T-helper 2 cell treated with Interferon-gamma antibody and Interleukin-4, amounts not matched to agents 100 ng/mL and 5 ng/mL, for 36 hours (primary cell): ENCODE data around the gene SLC15A5. TPM values are rescaled to one million over a fixed set of nuclear protein-coding genes. Genes with fewer than 3 reads are reported as not detected.

Experiments
- intact Hi-C: fragments of 100-400 bp; cut with micrococcal nuclease; formaldehyde crosslinking; loops from one replicate; pipeline ENCODE4 v1.15.1; 2023
- total RNA-seq: library from RNA; stranded (reverse); gene quantifications from 2 replicates; pipeline ENCODE4 v1.2.3, GENCODE V29; 2022

Gene SLC15A5, protein sequence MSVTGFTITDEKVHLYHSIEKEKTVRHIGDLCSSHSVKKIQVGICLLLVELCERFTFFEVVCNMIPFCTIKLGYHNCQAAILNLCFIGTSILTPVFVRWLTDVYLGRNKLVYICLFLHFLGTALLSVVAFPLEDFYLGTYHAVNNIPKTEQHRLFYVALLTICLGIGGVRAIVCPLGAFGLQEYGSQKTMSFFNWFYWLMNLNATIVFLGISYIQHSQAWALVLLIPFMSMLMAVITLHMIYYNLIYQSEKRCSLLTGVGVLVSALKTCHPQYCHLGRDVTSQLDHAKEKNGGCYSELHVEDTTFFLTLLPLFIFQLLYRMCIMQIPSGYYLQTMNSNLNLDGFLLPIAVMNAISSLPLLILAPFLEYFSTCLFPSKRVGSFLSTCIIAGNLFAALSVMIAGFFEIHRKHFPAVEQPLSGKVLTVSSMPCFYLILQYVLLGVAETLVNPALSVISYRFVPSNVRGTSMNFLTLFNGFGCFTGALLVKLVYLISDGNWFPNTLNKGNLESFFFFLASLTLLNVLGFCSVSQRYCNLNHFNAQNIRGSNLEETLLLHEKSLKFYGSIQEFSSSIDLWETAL
- not detected in 2 replicates for total RNA-seq

DNA sequence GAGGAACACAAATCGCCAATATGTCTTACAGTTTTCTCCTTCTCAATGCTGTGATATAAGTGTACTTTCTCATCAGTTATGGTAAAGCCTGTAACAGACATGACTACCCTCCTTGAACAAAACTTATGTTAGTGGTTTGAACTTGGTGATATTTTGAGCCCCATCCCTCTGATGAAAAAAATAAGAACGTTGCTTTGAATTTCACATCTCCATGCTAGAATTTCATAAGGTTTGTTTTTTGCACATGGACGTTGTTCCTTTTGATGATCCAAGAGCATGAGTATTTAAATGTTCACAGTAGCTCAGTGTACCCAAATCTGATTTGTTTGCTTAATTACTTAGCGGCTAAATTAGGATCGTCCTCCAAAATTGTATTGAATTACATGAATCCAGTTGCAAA, at the start of gene SLC15A5:
Gene SLC15A5, minus strand, starts transcription at position 101 of the 400 bp plus-strand sequence. Its CDS starts 0 bp downstream, at position 101.
- intact Hi-C loops: no loop called here

DNA sequence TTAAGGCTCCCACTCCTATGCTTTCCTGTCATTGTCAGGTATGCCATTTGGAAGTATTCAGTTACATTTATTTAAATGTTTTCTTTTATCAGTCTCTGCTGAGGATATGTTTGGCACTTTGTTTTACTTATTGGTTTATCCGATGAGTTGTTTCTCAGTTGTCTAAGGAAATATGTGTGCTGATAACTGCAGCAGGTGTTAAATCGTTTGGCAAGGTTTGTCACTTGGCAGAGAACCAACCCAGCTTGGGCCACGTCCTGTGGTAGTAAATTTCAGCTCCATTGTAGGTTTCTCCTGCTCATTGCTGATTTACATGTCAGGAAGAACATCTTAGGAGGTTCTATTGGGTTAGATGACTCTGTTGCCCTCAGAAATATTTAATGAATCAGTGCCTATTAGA, 47.9 kb upstream of the SLC15A5 start:
- intact Hi-C loops: no loop called here

DNA sequence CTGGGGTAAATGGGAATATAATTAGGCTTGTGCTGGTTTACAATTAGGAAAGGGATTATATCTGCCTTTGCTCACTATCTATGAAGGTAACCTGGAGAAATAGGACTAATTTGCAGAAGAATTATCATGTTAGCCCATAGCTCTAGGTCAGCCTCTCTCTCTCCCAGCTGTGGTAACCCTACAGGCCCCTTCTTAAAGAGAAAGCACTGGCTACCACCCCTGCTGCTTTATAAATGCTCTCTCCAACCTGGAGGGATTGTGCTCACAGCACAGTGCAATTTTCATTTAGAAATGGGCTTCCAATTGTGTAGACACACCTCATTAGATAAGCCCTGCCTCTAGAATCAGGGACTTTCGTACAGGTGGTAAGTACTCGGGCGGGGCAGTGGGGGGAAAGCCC, 47.3 kb upstream of the SLC15A5 start:
- intact Hi-C loops: no loop called here

DNA sequence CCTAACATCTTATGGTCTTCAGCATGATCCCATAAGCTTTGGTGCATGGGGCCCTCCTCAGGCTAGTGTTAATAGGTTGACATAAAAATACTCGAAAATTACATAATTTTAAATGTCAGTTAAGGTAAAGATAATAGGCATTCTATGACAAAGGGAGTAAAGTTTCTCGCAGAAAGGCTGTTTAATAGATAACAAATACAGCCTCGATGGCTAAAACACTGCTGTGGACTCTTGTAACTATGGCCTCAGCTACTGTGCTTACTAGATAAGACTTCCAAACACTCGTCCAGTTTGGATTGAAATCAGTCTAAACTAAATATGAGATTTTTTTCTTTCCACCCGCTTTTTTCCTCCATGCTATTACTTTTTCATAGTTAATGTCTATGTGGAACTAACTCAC, 46.8 kb upstream of the SLC15A5 start:
- intact Hi-C loops: no loop called here

DNA sequence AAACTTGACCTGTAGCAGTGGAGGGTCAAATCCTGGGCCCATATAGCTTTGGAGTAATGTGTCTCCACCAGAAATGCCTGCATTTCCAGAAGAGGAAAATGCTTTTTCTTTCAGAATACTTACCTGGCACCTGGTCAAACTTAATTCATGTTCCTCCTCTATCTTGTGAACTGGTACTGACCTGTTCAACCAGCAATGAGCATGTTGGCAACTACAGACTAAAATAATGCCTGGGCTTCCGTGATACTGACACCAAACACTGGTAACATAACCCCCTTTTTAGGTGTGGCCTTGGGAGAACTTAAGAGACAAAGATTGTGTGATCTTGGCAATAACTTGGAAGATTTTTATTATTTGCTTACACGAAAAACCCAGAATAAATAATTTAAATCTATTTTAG, 46.2 kb upstream of the SLC15A5 start:
- intact Hi-C loops: no loop called here

DNA sequence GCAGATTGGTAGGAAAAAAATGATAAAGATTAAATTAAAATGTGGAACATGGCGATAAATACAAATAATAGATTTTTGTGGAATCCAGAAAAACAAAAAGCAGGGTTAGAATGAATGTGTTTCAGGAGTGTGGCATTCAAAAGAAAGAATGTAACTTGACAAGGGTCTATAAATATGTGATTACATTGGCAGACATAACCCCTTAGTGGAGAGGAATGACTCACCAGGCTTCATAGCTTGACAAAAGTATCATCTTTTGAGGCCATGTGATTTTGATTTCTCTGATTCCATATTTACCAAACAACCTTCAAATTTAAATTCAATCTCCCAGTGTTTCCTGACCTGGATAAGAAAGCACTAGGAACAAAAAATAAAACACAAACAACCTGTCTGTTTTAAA, 45.5 kb upstream of the SLC15A5 start:
- intact Hi-C loops: no loop called here

DNA sequence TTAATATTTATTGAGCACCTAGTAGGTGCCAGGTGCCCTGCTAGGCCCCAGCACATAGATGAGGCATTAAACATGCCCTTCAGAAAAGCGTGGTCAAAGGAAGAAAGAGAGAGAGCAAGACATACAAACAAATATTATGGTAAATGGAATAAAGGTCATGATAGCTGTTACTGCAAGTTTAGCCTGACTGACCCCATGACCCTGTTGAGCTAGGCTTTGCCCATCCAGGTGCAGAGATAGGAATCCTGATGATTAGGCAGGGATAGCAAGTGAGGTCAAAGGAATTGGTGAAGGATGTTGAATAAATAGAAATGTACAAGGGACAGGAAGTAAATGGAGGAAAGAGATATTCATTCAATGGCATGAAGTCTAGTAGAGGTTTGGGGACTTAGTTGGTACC, 33.4 kb upstream of the SLC15A5 start:
- intact Hi-C loops: no loop called here

DNA sequence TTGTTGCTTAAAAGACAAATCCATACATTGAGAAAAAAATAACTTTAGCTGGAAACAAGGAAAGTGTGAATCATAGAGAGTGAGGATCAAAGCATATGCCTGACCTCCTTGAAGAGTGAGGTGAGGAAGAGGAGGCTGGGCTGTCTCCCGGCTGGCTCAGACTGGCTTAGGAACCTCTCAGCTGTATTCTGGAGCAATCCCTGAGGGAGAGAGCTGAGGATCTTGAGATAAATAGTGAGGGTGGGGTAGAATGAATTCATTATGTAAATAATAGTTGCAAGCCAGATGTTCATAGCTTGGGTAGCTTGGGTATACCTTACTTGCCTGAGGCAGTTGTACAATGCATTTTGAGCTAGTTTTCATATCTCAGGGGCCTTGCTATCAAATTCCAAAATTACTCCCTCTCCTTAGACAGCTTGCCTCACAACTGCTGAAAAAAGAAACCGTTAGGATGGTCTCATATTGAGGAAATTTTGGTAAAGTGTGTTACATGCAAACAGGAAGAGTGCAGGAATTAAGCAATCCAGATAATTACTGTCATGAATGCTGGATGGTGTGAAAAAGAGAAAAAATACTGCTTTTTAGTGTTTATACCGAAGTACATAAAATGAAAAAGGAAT, 30.5 kb upstream of the SLC15A5 start:
- intact Hi-C loops: no loop called here

DNA sequence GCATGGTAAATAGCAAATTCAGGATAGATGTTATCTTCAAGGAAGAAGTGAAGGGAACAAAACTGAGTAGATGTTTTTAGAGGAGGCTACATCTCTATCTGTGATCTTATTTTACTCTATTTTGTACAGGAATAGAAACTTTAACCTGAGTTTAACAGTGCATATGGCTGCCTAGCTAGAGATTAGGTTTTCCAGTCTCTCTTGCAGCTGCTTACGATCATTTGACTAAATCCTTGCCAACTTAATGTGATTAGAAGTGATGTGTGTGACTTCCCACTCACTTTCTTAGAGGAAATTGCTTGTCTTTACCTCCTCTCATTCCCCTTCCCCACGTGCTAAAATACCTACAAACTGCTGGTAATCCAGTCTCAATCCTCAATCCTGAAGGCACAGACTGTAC, 26.5 kb upstream of the SLC15A5 start:
- intact Hi-C loops: loop anchor here (5.0 kb wide), 1 partner anchor 633 kb away; no protein-coding TSS in a partner anchor

DNA sequence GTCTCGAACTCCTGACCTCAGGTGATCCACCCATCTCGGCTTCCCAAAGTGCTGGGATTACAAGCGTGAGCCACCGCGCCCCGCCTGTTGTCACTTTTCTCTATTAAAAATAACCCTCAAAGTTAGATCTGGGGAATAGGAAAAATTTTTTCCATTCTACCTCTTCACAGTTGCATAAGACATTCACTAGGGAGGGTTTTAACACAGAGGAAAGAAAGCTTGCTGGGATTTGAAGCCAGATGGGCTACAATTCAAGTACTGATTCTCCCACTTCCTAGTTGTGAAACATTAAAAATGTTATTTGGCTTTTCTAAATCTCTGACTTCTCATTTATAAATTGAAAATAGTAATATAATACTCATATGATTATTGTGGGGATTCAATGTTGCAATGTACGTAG, 23.3 kb upstream of the SLC15A5 start:
- intact Hi-C loops: loop anchor here (5.0 kb wide), 1 partner anchor 637 kb away; no protein-coding TSS in a partner anchor

DNA sequence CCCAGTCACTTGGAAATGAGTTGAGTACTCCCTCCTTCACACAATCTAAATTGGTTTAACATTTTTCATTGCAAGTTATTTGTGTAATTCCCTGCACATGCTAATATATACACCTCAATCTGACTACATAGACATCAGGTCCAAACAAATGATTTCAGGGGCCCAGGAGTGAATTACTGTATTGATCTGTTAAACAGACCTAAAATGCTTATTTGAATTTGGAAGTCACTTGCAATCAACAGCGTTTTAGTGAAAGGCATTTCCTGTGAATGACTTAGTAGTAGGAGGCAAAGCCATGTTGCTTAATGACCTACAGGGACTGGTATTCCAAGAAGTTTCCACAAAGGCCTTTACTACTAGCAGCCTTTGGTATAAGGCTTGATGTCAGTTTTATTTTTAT, 22.6 kb upstream of the SLC15A5 start:
- intact Hi-C loops: loop anchor here (5.0 kb wide), 1 partner anchor 637 kb away; no protein-coding TSS in a partner anchor

DNA sequence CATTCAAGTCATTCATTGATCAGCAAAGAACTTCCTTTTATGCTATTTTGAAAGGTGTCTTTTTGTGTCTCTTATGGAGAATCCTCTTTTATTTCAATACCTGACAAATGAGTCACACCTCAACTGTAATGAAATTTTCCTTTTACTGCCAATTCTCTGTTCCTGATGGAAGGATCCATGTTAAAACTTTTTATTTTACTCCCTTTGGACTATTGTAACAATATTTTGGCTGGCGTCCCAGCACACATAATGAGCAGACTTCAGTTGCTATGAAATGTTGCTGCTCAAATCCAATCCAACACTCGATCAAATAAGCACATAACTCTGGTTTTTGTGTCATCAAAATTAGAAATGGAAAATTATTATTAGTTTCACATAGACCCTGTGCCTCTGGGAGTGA, 21.9 kb upstream of the SLC15A5 start:
- intact Hi-C loops: no loop called here

DNA sequence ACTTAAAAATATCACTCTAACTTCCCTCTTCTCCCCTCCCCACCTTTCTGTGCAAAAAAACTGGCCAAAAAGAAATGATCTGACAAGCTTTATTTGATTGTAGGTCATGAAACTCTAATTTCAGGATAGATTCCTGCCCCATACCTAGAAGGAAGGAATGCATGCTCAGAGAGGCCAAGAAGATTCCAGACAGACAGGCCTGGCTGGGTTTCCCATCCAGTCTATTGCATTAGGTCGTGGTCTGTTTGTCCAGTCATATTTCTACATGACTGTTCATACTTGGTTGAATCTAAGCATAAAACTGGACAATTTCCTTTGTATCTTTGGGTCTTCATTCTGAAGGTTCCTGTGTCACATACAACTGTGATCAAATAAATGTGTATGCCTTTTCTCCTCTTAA, 20.0 kb upstream of the SLC15A5 start:
- intact Hi-C loops: no loop called here

DNA sequence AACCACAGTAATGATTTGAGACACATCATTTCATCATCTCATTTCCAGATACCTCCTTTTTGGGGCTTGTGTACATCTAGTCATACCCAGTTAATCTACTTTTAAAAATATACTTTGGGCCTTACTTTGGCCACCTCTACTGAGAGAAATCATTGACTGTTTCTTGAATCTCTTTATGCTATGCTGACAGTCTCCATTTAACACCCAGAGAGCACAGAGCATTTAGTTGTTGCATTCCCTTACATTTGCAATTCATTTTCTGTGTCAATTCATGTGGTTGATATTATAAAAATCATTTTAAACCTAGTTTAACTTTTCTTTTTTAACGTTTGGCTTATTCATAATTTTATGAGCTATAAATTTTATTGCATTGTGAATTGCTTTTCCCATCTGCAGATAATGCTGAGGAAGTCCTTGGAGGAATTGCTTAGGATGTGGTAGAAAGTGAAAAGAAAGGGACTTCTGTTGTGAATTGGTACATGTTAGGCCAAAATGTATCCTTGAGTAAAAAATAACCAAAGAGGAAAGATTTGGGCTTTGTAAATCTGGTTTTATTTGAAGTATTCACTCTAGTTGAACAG, 17.0 kb upstream of the SLC15A5 start:
- intact Hi-C loops: no loop called here

DNA sequence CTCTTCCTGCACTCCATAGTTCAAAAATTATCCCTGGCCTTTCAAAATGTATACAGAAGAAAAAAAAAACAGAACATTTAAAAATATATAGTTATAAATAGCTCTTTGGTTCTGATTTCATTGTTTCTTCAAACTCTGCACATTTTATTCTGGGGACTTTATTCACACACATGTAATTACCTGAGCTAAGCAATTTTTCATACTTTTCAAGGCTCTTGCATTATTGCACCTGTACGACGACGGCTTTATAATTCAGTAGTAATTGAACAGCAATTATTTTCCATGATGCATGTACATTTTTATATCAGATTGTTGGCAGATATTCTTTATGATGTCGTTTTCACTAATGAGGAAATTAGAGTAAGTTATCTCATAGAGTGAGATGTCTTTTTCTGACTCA, 13.5 kb upstream of the SLC15A5 start:
- intact Hi-C loops: no loop called here

DNA sequence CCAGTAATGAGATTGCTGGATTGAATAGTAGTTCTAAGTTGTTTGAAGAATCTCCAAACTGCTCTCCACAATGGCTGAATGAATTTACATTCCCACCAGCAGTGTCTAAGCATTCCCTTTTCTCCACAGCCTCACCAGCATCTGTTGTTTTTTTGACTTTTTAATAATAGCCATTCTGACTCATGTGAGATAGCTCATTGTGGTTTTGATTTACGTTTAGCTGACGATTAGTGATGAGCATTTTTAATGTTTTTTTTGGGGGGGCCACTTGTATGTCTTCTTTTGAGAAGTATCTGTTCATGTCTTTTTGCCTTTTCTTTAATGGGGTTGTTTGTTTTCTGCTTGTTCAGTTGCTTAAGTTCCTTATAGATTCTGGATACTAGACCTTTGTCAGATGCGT, 8.1 kb upstream of the SLC15A5 start:
- intact Hi-C loops: no loop called here

DNA sequence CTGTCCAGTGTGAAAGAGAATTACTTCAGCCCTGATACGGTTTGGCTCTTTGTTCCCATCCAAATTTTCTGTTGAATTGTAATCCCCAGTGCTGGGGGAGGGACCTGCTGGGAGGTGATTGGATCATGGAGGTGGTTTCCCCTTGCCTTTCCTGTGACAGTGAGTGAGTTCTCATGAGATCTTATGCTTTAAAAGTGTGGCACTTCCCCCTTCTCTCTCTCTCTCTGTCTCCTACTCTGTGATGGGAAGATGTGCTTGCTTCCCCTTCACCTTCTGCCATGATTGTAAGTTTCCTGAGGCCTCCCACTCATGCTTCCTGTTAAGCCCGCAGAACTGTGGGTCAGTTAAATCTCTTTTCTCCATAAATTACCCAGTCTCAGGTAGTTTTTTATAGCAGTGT, 5.5 kb upstream of the SLC15A5 start:
- intact Hi-C loops: no loop called here

DNA sequence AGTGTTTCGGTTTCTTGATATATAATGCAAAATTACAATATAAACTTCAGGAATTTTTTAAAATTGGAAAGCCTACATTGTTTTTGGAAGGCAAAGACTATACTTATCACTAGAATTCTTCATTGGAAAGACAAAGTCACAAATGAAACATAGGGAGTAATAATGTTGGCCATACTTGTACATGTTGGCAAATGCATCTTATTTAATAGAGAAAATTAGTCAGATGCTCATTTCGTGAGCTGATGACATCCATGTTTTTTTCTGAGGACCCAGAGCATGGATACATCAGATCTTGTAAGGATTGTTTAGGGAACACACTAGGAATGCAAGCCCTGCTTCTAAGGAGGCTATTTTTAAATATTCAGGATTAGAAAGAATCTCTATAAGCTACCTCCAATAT, 4.6 kb upstream of the SLC15A5 start:
- intact Hi-C loops: no loop called here

DNA sequence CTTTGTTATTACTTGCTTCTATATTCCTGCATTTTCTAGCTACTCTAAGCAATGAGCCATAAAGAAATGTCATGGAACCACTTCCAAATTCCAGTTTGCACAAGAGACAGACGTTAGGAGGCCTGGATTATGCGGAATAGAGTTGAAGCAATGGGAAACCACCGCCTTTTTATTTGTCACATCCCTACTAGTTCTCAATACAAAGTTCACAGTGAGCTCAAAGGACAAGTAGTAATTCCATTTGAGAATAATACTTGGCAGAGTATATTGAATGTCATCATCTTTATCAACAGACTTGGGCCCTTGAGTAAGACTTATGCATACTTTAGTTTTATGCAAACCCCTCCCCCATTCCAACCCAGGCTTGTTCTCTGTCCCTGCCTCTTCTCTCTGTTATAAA, 3.7 kb upstream of the SLC15A5 start:
- intact Hi-C loops: no loop called here

DNA sequence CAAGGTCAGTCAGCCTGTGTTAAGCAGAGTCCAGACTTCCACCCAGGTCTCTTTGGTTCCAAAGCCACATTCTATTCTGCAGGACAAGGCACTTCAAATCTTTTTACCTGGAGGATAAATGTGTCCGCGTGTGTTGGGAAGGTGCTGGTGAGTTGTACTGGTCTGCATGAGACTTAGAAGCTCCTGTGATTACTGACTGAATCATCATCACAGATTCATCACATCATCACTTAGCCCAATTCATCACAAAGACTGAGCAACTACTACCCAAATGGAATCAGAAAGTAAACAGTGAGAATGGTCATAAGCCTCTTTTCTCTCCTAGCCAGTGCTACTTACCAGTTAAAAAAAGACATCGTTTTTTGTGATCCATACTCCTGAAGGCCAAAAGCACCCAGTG, 5.3 kb downstream of the SLC15A5 start:
- intact Hi-C loops: no loop called here

DNA sequence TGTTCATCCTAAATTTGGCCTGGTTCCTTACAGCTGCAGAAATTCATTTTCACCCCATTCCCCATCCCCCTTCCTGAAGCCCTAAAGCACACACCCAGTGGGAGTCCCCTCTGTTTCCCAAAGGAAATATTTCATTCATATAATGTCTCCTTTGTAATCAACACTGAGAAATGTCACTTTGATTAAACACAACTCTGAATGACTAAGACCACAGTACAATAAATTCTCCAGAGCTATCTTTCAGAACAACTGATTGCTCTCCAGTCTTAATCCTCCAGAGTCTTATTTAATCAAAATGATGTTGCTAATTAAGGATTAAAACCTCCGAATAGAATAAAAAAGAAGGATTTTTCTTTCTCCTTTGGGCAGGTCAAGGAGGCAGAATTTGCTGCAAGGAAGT, 6.4 kb downstream of the SLC15A5 start:
- intact Hi-C loops: no loop called here

DNA sequence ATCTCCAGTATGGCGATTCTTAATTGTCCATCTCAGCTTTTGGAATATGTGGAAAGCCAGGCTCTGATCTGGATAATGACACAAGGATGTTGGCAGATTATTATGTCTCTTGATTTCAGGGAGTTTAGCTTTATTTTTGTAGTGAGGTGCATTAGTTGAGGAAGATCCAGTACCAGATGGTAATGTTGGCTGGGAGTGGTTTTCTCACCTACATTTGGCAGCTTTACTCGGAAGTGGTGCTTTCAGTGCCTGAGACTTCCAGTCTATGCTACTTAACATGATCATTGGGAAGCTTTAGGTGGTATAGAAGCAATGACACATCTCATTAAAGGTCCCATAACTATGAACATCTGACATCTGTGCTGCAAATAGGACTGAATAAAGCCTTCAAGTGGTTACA, 7.5 kb downstream of the SLC15A5 start:
- intact Hi-C loops: no loop called here
